ENCODE data around the gene CLEC10A.

DNA sequence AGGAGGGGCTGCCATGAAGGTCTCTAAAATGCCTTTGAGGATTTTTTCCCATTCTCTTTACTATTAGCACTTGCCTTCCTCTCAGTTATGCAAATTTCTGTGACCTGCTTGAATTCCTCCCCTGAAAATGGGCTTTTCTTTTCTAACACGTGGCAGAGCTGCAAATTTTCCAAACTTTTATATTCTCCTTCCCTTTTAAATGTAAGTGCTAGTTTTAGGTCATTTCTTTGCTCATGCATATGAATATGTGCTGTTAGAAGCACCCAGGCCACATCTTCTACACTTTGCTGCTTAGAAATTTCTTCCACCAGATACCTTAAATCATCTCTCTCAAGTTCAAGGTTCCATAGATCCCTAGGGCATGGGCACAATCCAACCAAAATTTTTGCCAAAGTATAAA lies 11.8 kb downstream of the CLEC10A start:
- TF ChIP-seq POLR2A (IDR thresholded peaks at IDR 0.05) (no peak), CTCF (IDR thresholded peaks at IDR 0.05) (no peak)
